GM19372 (cell line): Measurements from ENCODE around the gene THSD4.
"Not testable (repeated sequence)": the region's sequence is repeated elsewhere in the genome, so short reads cannot be mapped to it uniquely, and the experiment has no call there.

ENCODE experiments used
- ATAC-seq: cut with Tn5 transposase; IDR thresholded peaks from one replicate; pipeline ENCODE4 v1.9.1; 2021; ENCODE audit warnings: mild to moderate bottlenecking, low read depth, moderate library complexity; ENCODE audit not compliant: unreplicated experiment

THSD4 gene

DNA sequence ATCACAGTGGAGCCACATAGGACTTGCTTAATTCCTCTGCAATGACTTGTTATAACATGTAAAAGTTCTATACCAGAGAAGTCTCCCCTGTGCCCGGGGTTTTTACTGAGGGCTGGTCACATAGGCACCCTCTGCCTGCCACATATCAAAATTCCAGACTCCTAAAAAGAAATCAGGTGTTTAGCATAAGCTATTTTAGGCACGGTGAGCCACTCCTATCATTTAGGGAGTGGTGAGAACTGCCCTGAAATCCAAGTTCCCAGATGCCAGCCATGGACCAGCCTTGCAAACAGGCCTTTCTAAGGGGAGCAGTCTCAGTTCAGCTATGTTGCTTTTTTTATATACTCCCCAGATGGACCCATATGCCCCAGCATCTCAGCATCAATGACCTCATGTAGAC, 130.3 kb downstream of the THSD4 start:
- no peak for ATAC-seq

DNA sequence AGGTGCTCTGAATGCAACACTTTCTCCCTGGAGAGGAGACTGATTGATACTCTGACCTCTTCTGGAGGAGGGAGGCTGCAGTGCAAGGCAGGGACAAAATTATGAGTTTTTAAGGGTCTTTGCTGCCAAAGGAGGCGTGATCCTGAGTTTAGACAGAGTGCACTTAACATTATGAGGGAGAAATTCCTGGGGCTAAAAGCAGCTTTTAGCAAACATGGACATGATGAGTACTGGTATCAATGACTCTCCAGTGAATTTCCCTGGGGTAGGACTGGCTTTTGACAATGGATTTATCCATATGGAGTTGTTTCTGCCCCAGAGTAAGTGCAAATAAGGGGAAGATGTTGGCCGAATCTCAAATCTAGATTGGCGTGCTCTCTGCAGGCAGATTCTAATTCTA, 133.1 kb downstream of the THSD4 start:
- no peak for ATAC-seq

DNA sequence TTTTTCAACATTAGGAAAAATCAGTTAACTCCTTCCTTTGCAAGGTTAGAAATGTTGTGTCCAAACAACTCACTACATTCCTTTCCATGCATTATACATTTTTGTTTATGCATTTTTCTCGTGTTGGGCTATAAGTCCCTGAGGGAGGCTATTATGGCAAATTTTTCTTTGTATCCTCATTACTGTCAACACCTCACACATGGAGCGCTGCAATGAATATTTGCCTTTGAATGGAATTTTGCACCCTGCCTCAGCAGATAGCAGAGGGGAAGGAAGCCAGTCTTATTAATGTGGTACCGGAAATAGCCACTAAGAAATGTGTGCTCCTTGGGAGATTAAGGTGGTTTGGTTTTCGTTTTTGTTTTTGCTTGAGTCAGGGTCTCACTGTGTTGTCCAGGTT, 134.7 kb downstream of the THSD4 start:
- no peak for ATAC-seq

- ATAC-seq, result no peak
These were observed 135.8 kb downstream of the THSD4 start for GRCh38 chr15:71250936-71251583.

GRCh38 chr15:71251584-71252043, 136.3 kb downstream of the THSD4 start:
- ATAC-seq, result no peak

DNA sequence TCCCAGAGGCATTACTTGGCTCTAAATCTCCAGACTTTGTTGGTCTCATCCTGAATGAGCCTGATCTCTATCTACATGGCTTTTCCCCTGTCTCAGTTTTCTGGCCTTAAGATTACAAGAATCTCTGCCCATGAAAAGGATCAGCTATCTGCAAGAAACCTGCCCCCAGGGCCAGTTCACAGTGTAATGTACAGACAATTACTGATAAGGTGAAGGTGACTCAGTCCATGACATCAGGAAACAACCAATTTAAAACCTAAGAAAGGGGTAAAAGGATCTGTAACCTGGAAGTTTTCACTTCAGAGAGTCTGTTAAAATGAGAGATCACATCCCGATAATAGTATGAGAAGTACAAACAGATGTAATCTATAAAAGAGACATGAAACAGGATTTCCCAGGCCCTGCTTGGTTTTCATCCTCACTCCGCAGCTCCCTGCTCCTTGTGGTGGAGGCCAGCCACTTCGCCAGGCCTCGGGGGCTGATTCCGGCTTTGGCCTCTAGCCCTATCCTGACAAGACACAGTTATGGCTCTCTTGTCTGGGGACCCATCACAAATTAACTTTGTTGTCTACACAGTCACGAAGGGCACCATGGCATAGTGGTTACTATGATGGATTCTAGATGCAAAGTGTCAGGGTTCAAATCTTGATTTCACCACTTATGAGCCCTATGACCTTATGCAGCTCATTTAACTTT, 136.9 kb downstream of the THSD4 start:
- ATAC-seq, result no peak

DNA sequence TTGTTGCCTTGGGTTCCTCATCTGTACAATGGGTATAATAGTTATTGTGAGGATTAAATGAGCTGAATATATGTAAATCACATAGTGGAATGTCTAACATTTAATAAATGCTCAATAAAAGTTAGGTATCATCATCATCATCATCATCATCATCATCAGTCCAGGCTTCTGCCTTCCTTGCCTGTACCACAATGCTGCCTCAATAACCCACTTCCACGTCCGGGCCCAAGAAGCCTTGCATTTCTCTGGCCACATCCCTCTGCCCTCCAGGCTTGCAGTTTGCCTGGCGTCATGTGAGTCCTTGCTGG, 137.4 kb downstream of the THSD4 start:
- no peak for ATAC-seq

DNA sequence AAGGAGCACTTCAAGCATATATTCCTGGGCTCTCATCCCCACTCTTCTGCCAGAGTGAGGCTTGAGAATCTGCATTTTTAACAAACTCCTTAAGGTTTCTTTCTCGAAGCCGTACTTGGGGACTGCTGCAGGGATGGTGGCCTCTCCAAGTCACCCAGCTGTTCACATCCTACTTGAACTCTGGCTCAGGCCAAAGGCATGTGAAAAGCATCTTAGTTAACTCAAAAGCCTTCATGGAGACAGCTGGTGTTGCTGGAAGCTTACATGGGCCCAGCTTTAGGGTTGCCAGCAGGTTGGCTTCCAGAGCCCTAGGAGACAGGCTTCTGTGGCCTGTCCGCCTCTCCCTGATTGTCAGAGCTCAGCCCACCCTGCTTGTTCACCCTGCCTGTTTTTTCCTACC, 139.2 kb downstream of the THSD4 start:
- no peak for ATAC-seq

DNA sequence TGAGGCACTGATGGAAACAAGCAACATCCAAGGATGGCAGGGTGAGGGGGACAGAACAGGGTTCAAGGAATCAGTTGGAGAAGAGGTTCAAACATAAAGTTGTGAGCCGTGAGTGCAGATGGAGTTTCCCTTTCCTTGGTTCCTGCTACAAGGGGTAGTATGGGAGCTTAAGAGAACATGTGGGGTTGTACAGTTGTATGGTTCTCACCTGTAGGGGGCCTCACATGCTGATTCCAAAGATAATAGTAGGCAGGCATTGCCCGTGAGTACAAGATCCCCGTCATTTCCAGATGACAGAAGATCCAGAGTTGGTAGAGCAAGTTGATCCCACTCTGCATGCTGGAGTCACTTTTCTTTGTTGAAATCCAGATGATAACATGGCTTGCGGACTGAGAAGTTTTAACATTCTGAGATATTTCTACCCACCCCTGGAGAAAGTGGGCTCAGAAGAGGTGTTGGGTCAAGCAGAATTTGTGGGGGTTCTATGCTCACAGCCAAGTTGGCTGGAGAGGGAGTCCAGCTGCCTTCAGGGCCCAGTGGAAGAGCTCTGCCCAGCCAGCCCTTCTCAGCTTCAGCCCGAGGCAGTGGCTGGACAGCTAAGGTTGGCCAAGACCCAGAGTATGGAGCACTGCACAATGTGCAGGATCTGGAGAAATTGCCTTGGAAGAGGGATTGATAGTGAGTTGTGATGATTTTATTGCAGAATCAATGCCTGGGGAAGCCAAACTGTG, 141.8 kb downstream of the THSD4 start:
- no peak for ATAC-seq

DNA sequence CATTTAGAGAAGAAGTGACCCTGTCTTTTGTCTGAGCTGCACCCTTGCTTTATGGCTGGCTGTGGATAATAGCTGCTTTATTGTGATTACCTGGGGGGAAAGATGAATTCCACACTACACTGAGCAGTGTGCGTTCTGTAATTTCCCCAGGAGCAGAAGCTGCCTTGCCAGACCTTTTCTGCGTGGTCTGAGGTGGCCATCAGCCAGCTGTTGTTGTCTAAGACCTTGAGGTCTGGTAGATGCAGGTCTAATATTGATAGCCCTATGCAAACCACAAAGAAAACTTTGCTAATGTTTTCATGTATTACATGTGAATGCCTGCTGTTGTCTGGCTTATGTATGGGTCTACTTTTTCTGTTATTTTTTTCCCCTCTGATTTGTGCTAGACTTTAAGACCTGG, 144.6 kb downstream of the THSD4 start:
- ATAC-seq, result no peak

DNA sequence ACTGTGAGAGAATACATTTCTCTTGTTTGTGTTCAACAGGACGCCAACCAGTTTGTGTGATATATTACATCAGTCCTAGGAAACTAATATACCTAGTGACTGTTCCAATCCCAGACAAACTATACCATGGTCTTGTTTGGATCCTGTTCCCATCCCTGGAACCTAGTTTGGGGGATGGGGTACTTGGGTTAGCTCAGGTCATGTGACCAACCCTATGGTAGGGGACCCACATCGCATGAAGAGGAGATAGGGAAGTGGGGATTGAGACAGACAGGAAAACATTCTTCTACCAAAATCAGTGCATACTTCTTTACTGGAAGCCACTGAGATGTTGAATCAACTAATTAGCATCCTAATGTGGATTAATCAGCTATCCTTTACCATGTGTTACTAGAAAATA, 146.1 kb downstream of the THSD4 start:
- ATAC-seq, result no peak

DNA sequence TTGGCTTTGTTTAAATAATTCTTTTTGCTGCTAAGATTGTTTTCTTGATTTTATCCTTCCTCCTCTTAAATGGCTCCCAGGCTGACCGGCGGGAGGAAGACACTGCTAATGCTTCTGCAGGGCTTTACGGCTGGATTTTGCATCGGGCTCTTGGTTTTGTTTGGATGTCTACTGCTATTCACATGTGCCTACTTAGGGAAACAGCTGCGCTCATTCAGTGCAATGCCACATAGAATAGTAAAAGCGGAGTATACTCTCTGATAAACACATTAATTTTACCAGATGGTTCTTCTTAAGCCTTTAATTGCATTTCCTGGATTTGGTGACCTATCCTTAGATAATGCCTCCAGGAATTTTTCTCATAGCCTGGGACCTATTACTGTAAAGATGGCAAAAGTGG, 146.6 kb downstream of the THSD4 start:
- ATAC-seq, result no peak

GRCh38 chr15:71262599-71262998, 147.3 kb downstream of the THSD4 start:
- ATAC-seq, result no peak

DNA sequence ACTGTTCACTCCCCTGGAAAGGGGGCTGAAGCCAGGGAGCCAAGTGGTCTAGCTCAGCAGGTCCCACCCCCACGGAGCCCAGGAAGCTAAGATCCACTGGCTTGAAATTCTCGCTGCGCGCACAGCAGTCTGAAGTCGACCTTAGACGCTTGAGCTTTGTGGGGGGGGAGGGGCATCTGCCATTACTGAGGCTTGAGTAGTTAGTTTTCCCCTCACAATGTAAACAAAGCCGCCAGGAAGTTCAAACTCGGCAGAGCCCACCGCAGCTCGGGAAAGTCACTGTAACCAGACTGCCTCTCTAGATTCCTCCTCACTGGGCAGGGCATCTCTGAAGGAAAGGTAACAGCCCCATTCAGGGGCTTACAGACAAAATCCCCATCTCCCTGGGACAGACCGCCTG, 150.3 kb downstream of the THSD4 start:
- not testable (repeated sequence) for ATAC-seq

GRCh38 chr15:71271327-71271726, 156.1 kb downstream of the THSD4 start:
- no peak for ATAC-seq

- ATAC-seq, result no peak
These were observed 157.7 kb downstream of the THSD4 start for GRCh38 chr15:71272932-71273331.

DNA sequence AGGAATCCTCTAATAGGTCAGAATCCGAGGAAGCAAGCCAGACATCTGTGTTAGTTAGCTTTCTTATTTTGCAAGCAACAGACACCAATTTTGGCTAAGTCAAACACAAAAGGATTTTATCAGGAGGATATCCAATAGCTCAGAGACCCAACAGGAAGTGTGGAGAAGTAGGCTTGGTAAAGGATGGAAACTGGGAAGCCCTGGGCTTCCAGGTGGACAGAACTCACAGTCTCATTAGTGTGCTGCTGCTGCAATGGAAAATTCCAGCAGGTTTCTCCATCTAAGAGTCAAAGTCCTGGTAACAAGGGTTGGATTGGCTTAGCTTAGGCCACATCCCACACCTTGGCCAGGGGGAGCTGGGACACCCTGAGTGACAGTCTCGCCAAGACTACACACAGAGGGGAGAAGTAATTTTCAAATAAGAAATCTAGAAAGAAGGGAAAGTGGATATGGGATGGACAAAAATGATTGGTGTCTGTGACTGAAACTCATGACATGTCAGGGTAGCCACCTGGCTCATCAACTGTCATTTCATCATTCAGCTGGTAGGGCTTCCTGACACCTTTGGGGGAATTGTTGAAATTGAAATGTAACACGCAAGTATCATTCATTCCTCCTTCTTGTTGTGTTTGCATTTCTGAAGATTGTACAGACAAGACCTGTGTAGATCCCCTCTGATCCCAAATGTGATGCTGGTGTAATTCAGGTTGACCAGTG, 158.6 kb downstream of the THSD4 start:
- ATAC-seq, result no peak

- ATAC-seq, result no peak
These were observed 159.2 kb downstream of the THSD4 start for GRCh38 chr15:71274448-71274798.

DNA sequence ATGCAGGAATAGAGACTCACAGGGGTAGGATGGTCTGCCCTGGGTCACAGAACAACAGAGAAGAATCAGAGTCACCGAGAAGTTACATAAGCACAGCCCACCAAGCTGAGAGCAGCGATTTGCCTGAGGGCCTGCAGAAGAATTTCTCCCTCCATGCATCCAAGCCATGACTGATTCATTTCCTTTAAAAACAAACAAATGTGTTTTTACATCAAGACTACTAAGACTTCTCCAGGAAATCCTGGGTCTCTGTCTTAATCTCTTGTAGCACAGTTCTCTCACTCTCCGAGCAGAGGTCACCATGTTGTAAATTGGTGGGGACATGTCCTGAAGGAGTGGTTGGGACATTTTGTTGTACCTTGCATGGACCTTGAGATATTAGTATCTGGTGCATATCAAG, 159.8 kb downstream of the THSD4 start:
- no peak for ATAC-seq

GRCh38 chr15:71275566-71276335, 160.5 kb downstream of the THSD4 start:
- ATAC-seq, result no peak

- no peak for ATAC-seq
These were observed 161.0 kb downstream of the THSD4 start for GRCh38 chr15:71276336-71276665.
